GM21367 (cell line): ENCODE data around the gene PSMA7.

Source experiments
- ATAC-seq: cut with Tn5 transposase; IDR thresholded peaks from one replicate; pipeline ENCODE4 v1.9.1; 2021; ENCODE audit not compliant: unreplicated experiment

Gene PSMA7

GRCh38 chr20:62143081-62143956, at the start of gene PSMA7, which contains the start of gene SS18L1:
Gene PSMA7, minus strand, starts transcription at chr20:62143394. Its CDS starts 91 bp downstream, at chr20:62143303.
Gene SS18L1, plus strand, starts transcription at chr20:62143769. Its CDS starts 52 bp downstream, at chr20:62143821.
- ATAC-seq = peak; percentile 53

- no peak for ATAC-seq
Observed at GRCh38 chr20:62192635-62193034, 49.4 kb upstream of the PSMA7 start.

GRCh38 chr20:62191781-62192559, 48.8 kb upstream of the PSMA7 start:
- ATAC-seq = no peak

GRCh38 chr20:62190639-62191411, 47.6 kb upstream of the PSMA7 start:
- no peak for ATAC-seq

- ATAC-seq = no peak
Observed at GRCh38 chr20:62186887-62187866, 44.0 kb upstream of the PSMA7 start.

- ATAC-seq = no peak
Observed at GRCh38 chr20:62186096-62186426, 42.9 kb upstream of the PSMA7 start.

- ATAC-seq = no peak
Observed at GRCh38 chr20:62183426-62184142, 40.4 kb upstream of the PSMA7 start.

- peak; percentile 87 for ATAC-seq
Observed at GRCh38 chr20:62182469-62183425, 39.6 kb upstream of the PSMA7 start, which contains the start of gene MTG2. Gene MTG2, plus strand, starts transcription at chr20:62183028. Its CDS starts 10,393 bp downstream, at chr20:62193421.

- no peak for ATAC-seq
Observed at GRCh38 chr20:62181808-62182207, 38.6 kb upstream of the PSMA7 start.

GRCh38 chr20:62179162-62179504, 35.9 kb upstream of the PSMA7 start:
- no peak for ATAC-seq

GRCh38 chr20:62178316-62179161, 35.3 kb upstream of the PSMA7 start:
- no peak for ATAC-seq

GRCh38 chr20:62177307-62177706, 34.1 kb upstream of the PSMA7 start:
- no peak for ATAC-seq

- ATAC-seq = no peak
Observed at GRCh38 chr20:62176866-62177265, 33.7 kb upstream of the PSMA7 start.

GRCh38 chr20:62175711-62176110, 32.5 kb upstream of the PSMA7 start:
- ATAC-seq = no peak

GRCh38 chr20:62174870-62175624, 31.9 kb upstream of the PSMA7 start:
- no peak for ATAC-seq

- no peak for ATAC-seq
Observed at GRCh38 chr20:62174021-62174804, 31.0 kb upstream of the PSMA7 start.
